HG03571 (cell line): Measurements from ENCODE around the gene PLB1.
A peak's percentile ranks its signal among the peaks of the same experiment; 100 is the strongest.
"Not testable (repeated sequence)": the region's sequence is repeated elsewhere in the genome, so short reads cannot be mapped to it uniquely, and the experiment has no call there.

Experiments
- ATAC-seq: cut with Tn5 transposase; IDR thresholded peaks from one replicate; pipeline ENCODE4 v1.9.1; 2021; ENCODE audit not compliant: unreplicated experiment

PLB1 gene

DNA sequence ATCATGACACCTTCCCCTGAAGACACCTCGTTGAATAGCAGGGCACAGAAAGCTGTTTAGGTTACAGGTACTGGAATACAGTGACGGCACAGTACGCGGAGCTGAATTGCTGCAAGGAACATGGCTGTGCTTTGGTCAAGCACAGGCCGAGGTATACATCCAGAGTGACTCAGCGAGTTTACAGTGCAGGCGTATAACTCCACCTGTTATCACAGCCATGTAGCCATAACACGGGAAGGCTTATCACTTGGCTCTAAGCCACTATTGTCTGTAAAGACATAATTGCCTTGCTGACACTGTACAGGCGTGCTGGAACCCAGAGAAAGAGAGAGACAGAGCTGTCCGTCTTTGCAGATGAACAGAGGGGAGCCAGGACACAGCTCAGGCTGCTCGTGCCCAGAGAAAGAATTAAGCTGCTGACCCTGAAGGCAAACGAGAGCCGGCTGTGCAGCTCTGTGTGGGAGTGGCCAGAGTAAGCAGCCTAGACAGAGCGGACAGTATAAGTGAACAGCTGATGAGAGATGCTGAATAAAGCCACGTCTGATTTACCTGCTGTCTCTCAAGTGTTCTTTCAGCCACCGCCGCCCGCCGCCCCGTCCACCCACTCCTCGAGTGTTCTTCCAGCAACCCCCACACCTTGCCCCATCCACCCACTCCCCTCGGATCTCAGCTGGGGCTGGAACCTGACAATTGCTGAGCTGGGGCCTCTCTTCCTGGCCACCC is 168.4 kb downstream of the PLB1 start:
- no peak for ATAC-seq

- no peak for ATAC-seq
Measured at GRCh38 chr2:28665041-28665704, 169.3 kb downstream of the PLB1 start.

DNA sequence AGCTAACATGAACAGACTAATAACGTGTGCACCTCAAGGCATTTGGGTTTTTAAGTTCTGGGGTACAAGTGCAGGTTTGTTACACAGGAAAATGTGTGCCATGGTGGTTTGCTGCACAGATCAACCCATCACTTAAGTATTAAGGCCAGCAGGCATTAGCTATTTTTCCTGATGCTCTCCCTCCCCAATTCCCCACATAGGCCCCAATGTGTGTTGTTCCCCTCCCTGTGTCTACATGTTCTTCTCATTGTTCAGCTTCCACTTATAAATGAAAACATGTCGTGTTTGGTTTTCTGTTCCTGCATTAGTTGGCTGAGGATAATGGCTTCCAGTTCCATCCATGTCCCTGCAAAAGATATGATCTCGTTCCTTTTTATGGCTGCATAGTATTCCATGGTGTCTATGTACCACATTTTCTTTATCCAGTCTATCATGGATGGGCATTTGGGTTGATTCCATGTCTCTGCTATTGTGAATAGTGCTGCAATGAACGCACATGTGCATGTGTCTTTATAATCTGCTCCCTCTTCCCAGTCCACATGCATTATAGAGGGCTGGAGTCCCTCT is 170.0 kb downstream of the PLB1 start:
- ATAC-seq, result not testable (repeated sequence)

GRCh38 chr2:28666496-28667184 is 170.8 kb downstream of the PLB1 start:
- no peak for ATAC-seq

DNA sequence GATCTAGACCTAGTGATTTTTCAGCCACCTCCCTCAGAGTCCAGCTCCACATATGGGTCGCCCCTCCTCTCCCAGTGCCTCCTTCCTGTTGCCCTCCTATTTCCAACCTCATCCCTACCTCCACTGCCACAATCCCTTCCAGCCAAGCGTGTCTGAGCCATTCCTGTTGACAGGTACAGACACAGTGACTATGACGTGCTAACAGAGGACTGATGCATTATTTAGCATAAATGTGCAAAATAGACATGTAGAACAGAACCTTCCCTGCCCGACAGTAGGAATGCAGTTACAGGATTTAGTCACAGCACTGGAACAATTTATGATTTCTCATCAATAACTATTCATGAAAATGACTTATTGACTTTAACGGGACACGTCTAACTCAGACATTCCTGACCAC is 171.4 kb downstream of the PLB1 start:
- no peak for ATAC-seq

DNA sequence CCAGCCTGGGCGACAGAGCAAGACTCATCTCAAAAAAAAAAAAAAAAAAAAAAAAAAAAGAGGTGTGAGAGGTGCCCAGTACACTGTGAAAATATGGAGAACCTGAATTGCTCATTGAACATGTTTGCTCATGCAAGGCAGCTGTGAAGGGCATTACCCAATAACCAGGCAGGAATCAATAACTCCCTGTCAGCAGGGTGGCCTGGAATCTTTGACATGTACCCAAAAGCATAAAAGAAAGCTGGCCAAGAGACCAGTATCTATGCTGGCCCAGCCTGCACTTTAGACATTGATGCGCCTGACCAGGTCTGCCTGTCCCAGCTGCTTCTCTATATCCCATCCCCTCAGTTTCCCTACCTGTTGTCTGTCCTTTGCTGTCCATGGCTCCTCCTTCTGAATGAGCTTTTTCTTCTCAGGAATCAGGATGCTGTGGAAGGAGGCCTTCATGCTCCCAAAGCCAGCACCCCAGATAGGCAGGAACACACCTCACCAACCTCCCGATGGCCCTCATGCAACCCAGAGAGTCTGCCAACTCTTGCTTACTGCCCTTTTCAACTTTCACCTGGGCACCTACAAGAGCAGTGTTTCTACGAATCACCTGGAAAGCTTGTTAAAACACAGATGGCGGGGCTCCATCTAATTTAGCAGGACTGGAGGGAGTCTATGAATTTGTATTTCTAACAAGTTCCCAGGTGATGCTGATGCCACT is 172.4 kb downstream of the PLB1 start:
- ATAC-seq, result no peak

- ATAC-seq, result no peak
Measured at GRCh38 chr2:28668880-28669279, 173.0 kb downstream of the PLB1 start.

GRCh38 chr2:28670856-28671255 is 175.0 kb downstream of the PLB1 start:
- ATAC-seq, result no peak

DNA sequence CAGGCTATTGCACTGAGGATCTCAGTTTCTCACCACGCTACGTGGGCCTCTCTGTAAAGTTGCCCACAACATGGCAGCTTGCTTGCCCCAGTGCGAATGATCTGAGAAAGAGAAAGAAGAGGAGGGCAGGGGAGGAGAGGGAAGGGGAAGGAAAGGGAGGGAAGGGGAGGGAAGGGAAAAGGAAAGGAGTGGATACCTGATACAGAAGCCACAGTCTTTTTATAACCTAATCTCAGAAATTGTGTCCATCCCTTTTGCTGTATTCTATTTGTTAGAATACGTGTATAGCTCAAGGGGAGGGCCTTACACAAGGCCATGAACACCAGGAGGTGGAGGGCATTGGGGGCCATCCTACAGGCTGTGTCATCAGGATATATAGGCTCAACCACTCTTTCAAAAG is 177.5 kb downstream of the PLB1 start:
- no peak for ATAC-seq

DNA sequence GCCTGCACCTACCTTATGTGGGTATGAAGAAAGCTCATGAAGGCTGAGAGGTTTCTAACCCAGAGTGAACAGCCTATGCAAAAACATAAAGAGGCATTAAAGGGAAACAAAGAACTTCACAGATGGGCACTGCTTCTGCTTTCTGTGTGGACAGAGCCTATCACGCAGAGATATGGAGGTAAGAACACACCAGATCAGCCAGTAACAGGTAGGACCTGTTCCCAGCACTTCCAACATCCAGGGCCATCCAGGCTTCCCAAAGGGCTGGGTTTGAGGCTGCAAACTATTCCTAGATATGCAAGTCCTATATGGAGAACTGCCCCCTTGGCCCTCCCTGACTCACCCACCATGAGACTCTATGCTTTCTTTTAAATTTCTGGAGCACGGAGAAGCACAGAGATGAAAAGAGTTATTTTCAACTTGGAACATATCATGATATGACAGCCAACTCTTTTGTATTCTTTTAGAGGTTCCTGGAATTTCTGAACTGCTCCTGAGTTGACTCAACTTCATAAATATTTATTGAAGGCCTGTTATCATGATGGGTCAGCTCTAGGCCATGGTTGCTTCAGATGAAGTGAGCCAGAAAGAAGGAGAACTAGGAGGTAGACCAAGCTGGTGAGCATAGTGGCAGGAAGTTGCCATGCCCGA is 178.3 kb downstream of the PLB1 start:
- no peak for ATAC-seq

- no peak for ATAC-seq
Measured at GRCh38 chr2:28674713-28675068, 178.8 kb downstream of the PLB1 start.

- ATAC-seq, result no peak
Measured at GRCh38 chr2:28676152-28676835, 180.4 kb downstream of the PLB1 start.

GRCh38 chr2:28678175-28678855 is 182.5 kb downstream of the PLB1 start:
- ATAC-seq, result no peak

- ATAC-seq, result no peak
Measured at GRCh38 chr2:28678944-28679343, 183.1 kb downstream of the PLB1 start.

- no peak for ATAC-seq
Measured at GRCh38 chr2:28680657-28681056, 184.8 kb downstream of the PLB1 start.

- ATAC-seq, result peak; percentile 90
Measured at GRCh38 chr2:28681158-28681571, 185.3 kb downstream of the PLB1 start.

GRCh38 chr2:28681606-28682005 is 185.7 kb downstream of the PLB1 start:
- no peak for ATAC-seq

GRCh38 chr2:28683100-28683706 is 187.3 kb downstream of the PLB1 start:
- ATAC-seq, result no peak
